NCI-H2107 (cell line): Measurements from ENCODE around the gene TRIM32.
A peak's percentile ranks its signal among the peaks of the same experiment; 100 is the strongest.

ENCODE experiments used
- DNase-seq: peaks from one replicate; lab custom pipeline; 2025; lab: John Stamatoyannopoulos, UW

Gene TRIM32

GRCh38 chr9:116705531-116705930, 18.4 kb downstream of the TRIM32 start:
- no peak for DNase-seq

- no peak for DNase-seq
Measured at GRCh38 chr9:116706310-116707290, 19.5 kb downstream of the TRIM32 start.

- DNase-seq: no peak
Measured at GRCh38 chr9:116712781-116713180, 25.7 kb downstream of the TRIM32 start.

DNA sequence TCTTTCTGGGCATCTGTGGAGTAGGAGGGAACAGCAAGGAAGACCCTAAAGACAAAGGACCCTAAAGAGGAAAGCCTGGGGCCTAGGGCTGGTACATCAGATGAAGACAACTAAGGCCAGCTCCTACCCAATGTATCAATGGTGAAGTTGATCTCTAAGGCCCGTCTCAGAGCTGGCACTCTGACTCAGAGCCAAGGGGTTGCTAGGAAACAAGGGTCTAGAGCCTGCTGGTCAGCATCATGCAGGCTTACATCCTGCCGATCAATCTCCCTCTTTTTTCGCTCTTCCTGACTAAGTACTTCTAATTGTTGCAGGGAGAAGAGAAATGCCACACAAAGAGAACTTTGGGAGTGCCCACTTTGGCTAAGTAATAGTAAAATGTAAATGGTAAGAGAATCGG, 26.2 kb downstream of the TRIM32 start:
- no peak for DNase-seq

- no peak for DNase-seq
Measured at GRCh38 chr9:116715751-116716150, 28.6 kb downstream of the TRIM32 start.

DNA sequence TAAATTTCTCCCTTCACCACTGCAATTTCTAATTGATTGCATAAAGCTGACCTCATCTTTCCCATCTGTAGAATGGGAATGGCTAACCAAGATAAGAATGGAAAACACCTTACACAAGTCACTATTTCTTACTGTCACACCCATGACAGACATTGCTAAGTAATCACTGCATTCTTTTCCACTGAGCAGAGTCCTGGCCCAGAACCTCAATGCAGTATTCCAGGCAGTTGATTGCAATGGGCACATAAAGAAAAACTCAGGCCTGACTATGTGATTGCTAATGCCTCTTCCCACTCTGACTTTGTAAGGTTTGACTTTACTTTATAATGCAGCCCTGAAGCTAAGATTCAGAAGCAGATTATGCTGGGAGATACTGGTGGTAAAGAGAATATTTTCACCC, 29.3 kb downstream of the TRIM32 start:
- no peak for DNase-seq

DNA sequence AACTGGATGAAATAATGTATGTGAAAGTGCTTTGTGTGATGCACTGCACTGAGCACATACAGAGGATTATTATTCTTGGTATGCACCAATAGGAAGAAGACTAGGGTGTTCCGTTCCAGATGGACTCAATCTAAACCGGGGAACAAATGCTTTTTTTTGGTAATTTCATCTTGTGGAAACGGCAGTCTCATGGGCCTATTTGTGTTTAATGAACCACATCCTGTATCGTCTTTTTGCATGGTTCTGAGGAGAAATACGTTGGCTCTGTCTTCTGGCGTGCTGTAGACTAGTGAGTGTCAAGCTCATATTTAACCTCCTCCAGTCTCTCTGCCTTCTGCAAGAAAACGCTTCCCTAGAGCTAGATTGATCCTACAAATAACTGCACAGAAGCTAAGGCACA, 30.0 kb downstream of the TRIM32 start:
- DNase-seq: no peak

GRCh38 chr9:116718111-116718510, 31.0 kb downstream of the TRIM32 start:
- no peak for DNase-seq

GRCh38 chr9:116720111-116720510, 33.0 kb downstream of the TRIM32 start:
- DNase-seq: no peak

DNA sequence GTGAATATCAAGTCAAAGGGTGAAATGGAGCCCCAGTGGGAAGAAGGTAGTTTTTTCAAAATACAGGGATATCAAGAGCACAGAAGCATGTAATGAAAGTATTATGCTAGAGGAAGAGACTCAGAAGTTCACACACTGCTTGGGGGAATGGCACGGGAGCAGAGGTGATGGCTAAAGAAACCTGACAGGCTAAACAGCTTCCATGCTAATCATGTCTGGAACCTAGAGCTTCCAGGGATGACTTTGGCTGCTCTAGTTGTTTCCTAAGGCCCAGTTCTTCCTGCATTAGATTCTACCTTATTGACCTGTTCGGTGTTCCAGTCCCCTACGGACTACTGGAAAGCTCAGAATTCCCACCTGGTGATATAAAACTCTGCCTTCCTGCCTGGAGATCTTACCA, 34.3 kb downstream of the TRIM32 start:
- DNase-seq: no peak

DNA sequence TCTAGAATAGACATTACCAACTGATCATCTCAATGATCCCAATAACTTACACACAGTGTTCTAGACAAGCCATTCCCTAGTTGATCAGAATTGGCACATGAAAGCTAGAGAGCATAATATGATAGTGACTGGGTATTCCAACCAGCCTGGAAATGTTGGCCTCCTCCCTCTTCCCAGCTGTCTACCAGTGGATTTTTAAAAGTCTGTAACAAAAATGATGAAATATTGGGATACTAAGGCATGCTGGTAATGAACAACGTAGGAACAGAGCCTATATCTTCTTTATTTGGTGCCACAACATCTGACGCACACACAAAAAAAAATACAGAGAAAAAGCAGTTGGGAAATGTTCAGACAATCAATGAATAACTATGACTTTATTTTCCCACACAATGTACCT, 34.8 kb downstream of the TRIM32 start:
- DNase-seq: no peak

- DNase-seq: no peak
Measured at GRCh38 chr9:116724123-116724522, 37.0 kb downstream of the TRIM32 start.

DNA sequence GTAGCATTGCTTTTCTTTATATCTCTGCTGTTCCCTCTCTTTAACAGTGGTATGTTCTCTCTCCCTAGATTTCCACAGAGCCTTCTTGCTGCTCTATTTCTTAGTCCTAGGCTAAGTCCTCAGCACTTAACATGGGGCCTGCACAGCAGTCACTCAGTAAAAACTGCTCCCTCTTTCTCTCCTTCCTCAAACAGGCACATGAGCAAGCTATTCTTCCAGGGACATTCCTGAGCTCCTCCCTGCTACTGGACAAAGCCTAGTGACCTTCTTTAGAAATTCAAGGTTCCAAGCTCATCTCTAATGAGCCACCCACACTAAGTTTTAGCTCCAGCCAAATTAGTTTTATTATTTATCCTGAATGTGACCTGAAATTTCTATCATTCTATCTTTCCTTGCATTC, 39.5 kb downstream of the TRIM32 start:
- no peak for DNase-seq

DNA sequence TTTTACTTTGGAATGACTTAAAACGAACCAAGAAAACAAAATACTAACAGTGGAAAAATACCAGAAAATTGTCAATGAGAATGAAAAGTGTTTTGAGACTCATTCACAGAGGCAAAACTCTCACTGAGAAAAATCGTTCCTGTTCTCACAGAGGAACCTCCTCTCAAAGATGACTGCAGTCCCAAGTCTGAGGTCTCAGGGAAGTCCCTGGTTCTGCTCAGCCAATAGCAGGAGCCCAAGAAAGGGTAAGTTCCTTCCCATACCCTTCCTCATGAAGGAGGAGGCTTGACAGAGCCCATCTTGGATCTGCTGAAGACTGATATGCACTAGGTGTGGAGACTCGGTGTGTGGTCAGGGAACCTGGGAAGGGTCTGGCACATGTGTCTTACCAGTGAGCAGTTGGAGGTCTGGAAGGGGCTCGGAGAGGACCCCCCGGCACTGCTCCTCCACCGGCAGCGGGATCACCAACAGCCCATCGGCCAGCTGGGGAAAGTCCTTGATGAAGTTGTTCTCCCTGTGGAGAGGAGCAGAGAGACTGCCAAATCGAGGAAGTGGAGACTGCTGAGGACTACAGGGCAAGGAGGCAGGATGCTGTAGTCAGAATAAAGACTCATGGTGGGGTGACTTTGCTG, 46.0 kb downstream of the TRIM32 start:
- no peak for DNase-seq

DNA sequence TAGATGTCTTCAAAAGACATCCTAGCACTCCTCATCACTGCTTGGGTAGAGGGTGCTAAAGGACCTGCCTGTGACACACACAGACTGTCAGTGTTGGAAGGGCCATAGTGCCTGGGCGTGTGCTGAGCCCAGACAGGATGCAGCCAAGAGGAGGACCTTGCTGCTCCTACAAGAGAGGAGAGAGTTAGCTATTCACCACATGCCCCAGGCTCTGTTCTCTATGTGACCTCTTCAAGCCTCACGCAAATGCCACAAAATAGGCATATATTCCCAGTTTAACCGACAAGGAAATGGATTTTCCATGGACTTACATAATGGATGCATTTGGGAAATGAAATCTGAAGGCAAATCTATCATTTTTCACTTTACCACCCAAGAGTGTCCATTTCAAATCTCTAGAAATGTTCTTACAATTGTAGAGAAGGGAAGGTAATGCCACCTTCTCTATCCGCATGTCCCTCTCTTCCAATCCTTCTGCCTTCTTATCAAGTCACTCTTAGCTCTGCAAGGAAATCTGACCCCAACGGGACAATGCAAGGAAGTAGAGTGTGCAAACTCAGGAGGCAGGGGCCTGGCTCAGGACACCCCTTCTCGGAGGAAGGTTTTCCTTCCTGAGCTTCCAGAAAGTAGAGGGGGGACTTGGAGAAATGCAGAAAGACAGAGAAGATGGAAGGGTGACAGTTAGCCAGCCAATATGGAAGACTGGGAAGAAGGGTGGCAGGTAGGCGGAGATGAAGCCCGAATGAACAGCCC, 49.5 kb downstream of the TRIM32 start:
- DNase-seq: no peak

DNA sequence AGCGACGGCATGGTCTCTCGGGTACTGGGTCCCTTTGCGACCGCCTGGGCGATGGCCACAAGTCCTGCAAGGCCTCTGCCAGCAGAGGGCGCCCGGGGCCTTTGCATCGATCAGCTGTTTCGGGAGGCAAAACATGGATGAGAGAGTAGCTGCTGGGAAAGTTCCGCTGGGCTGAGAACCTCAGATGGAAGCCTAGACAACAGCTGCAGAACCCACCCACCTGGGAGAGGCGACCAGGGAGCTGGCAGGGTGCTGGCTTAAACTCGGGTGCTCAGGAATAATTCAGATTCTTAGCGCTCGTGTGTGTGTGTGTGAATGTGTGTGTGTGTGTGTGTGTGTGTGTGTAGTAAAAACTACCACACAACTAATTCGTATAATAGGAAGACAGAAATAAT, 50.0 kb downstream of the TRIM32 start:
- DNase-seq: peak; percentile 89

DNA sequence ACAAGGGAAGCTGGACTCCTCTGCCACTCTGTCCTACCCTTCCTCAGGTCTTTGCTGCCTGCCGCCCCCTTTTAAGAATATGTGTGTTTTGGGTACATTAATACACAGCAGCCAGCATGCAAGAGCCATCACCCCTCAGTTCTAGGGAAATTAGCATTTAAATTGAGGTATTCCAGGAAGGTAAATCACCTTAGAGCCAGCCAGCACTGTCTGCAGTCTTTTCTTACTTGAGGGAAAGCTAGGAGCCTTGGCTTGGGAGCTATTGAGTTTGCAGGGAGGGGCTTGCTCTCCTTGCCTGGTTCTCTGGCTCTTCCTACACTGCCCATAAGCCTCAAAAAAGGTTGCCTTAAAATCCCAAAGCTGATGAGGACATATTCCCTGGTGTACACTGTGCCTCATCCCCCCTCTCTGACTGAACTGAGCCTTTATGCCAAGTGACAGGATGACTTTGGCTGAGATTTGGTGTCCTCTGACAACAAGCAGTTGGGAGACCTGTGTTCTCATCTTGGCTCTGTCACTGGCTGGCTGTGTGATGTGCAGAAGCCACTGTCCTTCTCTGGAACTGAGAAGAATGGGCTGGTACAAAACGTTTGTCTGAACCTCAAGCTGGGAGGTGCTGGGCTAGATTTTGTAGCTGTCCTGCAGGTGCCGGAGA, 54.1 kb downstream of the TRIM32 start:
- no peak for DNase-seq

DNA sequence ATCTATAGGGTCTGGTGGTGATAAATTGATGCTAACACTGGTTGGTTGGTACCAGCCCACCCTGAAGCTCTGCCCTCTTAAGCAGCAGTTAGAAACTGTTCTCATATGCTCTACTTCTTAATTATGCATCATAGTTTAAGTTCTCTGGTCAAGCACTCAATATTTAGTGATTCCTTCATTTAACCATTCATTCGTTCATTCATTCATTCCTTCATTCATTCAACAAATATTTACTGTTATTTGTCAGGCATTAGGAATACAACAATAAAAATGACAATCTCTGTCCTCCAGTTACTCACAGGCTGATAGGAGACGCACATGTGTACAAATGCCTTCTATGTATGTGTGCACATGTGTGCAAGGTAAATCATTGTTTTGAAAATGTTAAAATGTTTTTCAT, 54.6 kb downstream of the TRIM32 start:
- DNase-seq: no peak

- no peak for DNase-seq
Measured at GRCh38 chr9:116749176-116749575, 62.1 kb downstream of the TRIM32 start.

DNA sequence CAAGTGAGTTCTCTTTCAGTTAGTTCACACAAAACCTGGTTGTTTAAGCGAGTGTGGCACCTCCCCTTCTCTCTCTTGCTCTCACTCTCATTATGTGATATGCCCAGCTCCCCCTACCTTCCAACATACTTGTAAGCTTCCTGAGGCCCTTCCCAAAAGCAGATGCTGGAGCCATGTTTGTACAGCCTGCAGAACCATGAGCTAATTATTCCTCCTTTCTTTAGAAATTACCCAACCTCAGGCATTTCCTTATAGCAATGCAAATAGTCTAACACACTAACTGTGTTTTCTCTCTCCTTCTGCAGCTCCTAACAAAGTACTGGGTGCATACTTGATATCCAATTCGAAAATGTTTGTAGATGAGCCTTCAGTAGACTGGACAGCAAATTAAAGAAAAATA, 62.7 kb downstream of the TRIM32 start:
- DNase-seq: no peak

DNA sequence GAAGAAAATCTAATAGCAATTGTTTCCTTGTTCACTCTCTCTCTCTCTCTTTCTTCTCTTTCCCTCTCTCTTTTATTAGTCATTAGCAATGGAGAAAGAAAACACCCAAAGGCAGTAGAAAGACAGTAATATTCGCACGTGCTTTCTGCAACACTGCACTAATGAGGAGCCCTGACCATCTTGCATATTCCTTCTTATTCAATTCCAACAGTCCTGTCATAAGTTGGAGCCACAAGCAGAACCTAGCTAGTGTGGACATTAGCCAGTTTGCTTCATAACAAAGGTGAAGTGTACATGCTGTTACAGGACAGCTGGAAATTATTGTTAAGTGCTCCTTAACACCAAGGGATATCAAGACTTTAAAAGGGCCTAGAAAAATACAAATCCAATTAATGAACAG, 63.4 kb downstream of the TRIM32 start:
- DNase-seq: no peak
